ENCODE results near the gene BOLA2B. TPM values are rescaled to one million over a fixed set of nuclear protein-coding genes. Genes with fewer than 3 reads are reported as not detected.

Gene BOLA2B
- total RNA-seq, 1 donor from 2014 or later, result 56.7 TPM

DNA sequence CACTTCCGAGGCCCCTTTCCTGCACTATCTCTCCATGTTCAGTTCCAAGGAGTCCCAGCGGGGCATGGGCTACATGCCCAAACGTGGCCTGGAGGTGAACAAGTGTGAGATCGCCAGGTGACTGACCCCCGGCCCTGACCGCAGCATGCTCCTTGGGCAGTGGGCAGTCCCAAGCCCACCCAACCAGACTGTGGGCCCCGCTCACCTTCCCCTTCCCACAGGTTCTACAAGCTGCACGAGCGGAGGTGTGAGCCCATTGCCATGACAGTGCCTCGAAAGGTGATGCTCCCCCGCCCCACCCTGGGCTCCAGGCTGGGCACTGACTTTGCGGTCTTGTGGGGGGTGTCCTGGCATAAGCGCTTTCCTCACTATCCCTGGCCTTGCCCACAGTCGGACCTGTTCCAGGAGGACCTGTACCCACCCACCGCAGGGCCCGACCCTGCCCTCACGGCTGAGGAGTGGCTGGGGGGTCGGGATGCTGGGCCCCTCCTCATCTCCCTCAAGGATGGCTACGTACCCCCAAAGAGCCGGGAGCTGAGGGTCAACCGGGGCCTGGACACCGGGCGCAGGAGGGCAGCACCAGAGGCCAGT, 5.4 kb downstream of the BOLA2B start:
- Mint-ChIP-seq H3K4me1 (peaks cover 14% of the 10 kb centered on the region), H3K36me3 (no peaks in the 10 kb centered on the region), H3K4me3 (no peak overlapping the region), H3K27me3 (ENCODE audit: low read depth) (peaks cover 3% of the 10 kb centered on the region), H3K27ac (no peak overlapping the region), H3K9me3 (no peaks in the 10 kb centered on the region)
- TF ChIP-seq, protein P1, sequence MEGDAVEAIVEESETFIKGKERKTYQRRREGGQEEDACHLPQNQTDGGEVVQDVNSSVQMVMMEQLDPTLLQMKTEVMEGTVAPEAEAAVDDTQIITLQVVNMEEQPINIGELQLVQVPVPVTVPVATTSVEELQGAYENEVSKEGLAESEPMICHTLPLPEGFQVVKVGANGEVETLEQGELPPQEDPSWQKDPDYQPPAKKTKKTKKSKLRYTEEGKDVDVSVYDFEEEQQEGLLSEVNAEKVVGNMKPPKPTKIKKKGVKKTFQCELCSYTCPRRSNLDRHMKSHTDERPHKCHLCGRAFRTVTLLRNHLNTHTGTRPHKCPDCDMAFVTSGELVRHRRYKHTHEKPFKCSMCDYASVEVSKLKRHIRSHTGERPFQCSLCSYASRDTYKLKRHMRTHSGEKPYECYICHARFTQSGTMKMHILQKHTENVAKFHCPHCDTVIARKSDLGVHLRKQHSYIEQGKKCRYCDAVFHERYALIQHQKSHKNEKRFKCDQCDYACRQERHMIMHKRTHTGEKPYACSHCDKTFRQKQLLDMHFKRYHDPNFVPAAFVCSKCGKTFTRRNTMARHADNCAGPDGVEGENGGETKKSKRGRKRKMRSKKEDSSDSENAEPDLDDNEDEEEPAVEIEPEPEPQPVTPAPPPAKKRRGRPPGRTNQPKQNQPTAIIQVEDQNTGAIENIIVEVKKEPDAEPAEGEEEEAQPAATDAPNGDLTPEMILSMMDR (IDR thresholded peaks at IDR 0.05; ENCODE audit: unreplicated experiment), result no peak
- DNase-seq (ENCODE audit: low spot score in 2 of 2, unreplicated experiment in 2 of 2), result no peak

DNA sequence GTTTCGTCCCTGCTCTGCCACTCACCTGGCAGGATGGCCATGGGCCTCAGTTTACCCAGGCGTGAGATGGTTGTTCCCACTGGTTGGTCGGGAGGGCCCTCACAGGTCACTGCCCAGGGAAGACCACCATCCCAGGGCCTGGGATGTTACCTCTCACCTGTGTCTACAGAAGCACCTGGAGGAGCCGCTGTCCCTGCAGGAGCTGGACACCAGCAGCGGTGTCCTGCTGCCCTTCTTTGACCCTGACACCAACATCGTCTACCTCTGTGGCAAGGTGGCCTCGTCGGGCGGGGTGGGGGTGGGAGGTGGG, 6.0 kb downstream of the BOLA2B start:
- no peak for DNase-seq (ENCODE audit: low spot score in 2 of 2, unreplicated experiment in 2 of 2)
- TF ChIP-seq, protein P1 (IDR thresholded peaks at IDR 0.05; ENCODE audit: unreplicated experiment), result peak; percentile 1
- H3K27me3 Mint-ChIP-seq (ENCODE audit: low read depth), result peaks cover 3% of the 10 kb centered on the region
- H3K27ac Mint-ChIP-seq, result no peak overlapping the region
- H3K9me3 Mint-ChIP-seq, result no peaks in the 10 kb centered on the region
- H3K4me1 Mint-ChIP-seq, result peaks cover 14% of the 10 kb centered on the region
- no peak overlapping the region for H3K4me3 Mint-ChIP-seq
- no peaks in the 10 kb centered on the region for H3K36me3 Mint-ChIP-seq

DNA sequence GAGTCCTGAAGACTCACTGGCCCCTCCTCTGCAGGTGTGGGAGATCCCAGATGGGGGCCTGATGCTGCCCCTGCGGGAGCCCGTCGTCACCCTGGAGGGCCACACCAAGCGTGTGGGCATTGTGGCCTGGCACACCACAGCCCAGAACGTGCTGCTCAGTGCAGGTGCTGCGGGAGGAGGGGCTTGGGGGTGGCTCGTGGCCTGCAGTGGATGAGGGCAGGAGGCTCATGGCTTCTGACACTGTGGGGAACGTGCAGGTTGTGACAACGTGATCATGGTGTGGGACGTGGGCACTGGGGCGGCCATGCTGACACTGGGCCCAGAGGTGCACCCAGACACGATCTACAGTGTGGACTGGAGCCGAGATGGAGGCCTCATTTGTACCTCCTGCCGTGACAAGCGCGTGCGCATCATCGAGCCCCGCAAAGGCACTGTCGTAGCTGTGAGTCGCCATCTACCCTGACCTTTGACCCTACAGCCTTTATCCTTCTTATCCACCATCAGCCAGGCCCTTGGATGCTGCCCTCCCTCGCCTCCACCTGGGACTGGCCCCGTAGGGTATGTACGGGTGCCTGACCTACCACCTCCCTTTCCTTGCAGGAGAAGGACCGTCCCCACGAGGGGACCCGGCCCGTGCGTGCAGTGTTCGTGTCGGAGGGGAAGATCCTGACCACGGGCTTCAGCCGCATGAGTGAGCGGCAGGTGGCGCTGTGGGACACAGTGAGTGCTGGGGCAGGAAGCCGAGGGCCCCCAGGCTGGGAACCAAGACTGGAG, 6.5 kb downstream of the BOLA2B start:
- Mint-ChIP-seq H3K27me3 (ENCODE audit: low read depth) (peaks cover 4% of the 10 kb centered on the region), H3K4me1 (peaks cover 14% of the 10 kb centered on the region), H3K36me3 (no peaks in the 10 kb centered on the region), H3K9me3 (no peaks in the 10 kb centered on the region), H3K27ac (no peak overlapping the region), H3K4me3 (no peak overlapping the region)
- peak; percentile 42 to 71 for DNase-seq (ENCODE audit: low spot score in 2 of 2, unreplicated experiment in 2 of 2)
- TF ChIP-seq, protein P1 (IDR thresholded peaks at IDR 0.05; ENCODE audit: unreplicated experiment), result peak; percentile 52

DNA sequence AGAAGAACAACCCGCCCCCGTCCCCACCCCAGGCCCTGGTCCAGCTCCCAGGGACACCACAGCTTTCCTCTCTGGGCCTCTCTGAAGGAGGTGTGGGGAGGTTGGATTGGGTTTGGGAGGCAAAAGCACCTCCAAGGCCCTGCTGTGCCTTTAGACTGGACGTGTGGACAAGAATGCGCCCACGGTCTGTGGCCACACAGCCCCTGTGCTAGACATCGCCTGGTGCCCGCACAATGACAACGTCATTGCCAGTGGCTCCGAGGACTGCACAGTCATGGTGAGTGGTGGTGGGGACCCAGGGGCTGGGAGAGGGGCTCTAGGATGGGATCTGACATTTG, 7.1 kb downstream of the BOLA2B start:
- H3K4me3 Mint-ChIP-seq, result no peak overlapping the region
- DNase-seq (ENCODE audit: low spot score in 2 of 2, unreplicated experiment in 2 of 2), result no peak
- H3K27me3 Mint-ChIP-seq (ENCODE audit: low read depth), result peaks cover 4% of the 10 kb centered on the region
- H3K4me1 Mint-ChIP-seq, result peaks cover 14% of the 10 kb centered on the region
- H3K27ac Mint-ChIP-seq, result no peak overlapping the region
- TF ChIP-seq, protein P1 (IDR thresholded peaks at IDR 0.05; ENCODE audit: unreplicated experiment), result no peak
- no peaks in the 10 kb centered on the region for H3K9me3 Mint-ChIP-seq
- no peaks in the 10 kb centered on the region for H3K36me3 Mint-ChIP-seq

DNA sequence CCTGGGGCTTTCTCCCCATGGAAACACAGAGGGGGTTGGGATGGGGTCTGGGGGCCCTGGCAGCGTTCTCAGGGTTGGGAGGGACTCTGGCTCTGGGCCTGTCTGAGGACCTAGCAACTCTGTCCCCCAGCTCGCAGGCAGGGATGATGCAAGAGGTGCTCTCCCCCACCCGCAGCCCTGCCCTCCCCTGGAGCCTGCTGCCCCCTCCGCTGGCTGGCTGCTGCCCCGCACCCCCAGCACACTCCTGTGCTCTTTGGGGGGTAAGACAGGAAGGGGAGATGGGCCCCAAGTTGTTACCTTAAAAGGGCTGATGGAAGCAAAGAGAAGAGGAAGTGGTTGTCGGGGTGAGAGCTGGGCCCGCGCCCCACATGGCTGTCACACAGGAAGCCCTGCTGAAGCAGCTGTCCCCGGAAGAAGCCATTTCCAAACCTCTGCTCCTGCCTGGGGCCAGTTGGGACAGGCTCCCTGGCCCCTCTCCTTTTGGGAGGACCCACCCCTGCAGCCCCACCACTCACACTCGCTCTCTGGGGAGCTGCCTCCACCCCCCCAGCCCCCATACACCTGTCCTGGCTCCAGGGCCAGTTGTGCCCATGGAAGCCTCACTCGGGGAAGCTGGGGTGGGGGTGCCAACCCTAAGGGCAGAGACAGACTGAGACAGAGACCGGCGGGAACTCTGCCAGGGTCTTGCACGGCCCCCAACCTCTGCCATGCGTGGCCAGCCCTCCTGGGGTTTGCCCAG, 7.6 kb downstream of the BOLA2B start:
- Mint-ChIP-seq H3K36me3 (no peaks in the 10 kb centered on the region), H3K27ac (no peak overlapping the region), H3K4me1 (peaks cover 14% of the 10 kb centered on the region), H3K4me3 (no peak overlapping the region), H3K27me3 (ENCODE audit: low read depth) (peaks cover 5% of the 10 kb centered on the region), H3K9me3 (no peaks in the 10 kb centered on the region)
- DNase-seq (ENCODE audit: low spot score in 2 of 2, unreplicated experiment in 2 of 2), result no peak
- TF ChIP-seq, protein P1 (IDR thresholded peaks at IDR 0.05; ENCODE audit: unreplicated experiment), result no peak

All from mesothelial cell of epicardium (in vitro differentiated cells).